GM12878 (cell line): Measurements from ENCODE around the gene INO80E. TPM values are rescaled to one million over a fixed set of nuclear protein-coding genes. Genes with fewer than 3 reads are reported as not detected.

Experiments used
- ATAC-seq: fragments of 200-7000 bp; cut with Tn5 transposase; 3 replicates; pipeline ENCODE4 v1.9.1; 2020; ENCODE audit warnings: mild to moderate bottlenecking, moderate library complexity
- BruUV-seq: library from RNA; stranded (reverse); fragments of 400-500 nt; replicated peaks from 2 replicates; lab custom pipeline; 2021; lab: Mats Ljungman, UMichigan
- CTCF ChIA-PET: fragments of 300-600 bp; sonication (Branson Sonifier 250); formaldehyde crosslinking; extraction: SDS; loops from one replicate; lab custom pipeline; 2021; ENCODE audit warnings: inconsistent platforms; lab: Yijun Ruan, JAX
- POLR2A ChIA-PET: fragments of 350-600 bp; formaldehyde crosslinking; extraction: SDS; loops from one replicate; lab custom pipeline; 2021; ENCODE audit warnings: inconsistent platforms; lab: Charles Lee
- RAD21 ChIA-PET: fragments of 300-600 bp; sonication (Branson Sonifier 250); formaldehyde crosslinking; loops from one replicate; lab custom pipeline; 2023; ENCODE audit warnings: antibody characterized with exemption; ENCODE audit not compliant: unreplicated experiment; lab: Charles Lee
- SMC1A ChIA-PET: fragments of 300-600 bp; sonication (Branson Sonifier 250); formaldehyde crosslinking; loops from one replicate; lab custom pipeline; 2023; ENCODE audit not compliant: unreplicated experiment, uncharacterized antibody; lab: Charles Lee
- DNase-seq: peaks from one replicate; pipeline ENCODE4 v3.0.0-alpha.2; 2011; ENCODE audit warnings: low read depth, low spot score
- FAIRE-seq: peaks from 3 replicates; lab custom pipeline; 2011; peaks lifted over from hg19 to GRCh38; lab: Jason Lieb, UNC
- H2AFZ ChIP-seq: 2 replicates; pipeline ENCODE4 v1.6.0; 2011; ENCODE audit warnings: low read depth, low read length, control low read depth; ENCODE audit not compliant: control insufficient read depth
- H3K27ac ChIP-seq: 2 replicates; pipeline ENCODE4 v1.5.1; 2011; ENCODE audit warnings: control low read depth; ENCODE audit not compliant: control insufficient read depth, insufficient read depth
- H3K27me3 ChIP-seq, 2 experiments: replicated peaks in 1 of 2; 2 replicates each; pipeline versions ENCODE4 v1.6.0 to v1.6.1; 2011; ENCODE audit warnings: low read length in 1 of 2; ENCODE audit not compliant: control insufficient read depth in 2 of 2, insufficient read depth in 2 of 2
- H3K36me3 ChIP-seq, 2 experiments: 2 replicates each; pipeline ENCODE4 v1.5.1; 2011; ENCODE audit warnings: low read length in 1 of 2; ENCODE audit not compliant: control insufficient read depth in 2 of 2, insufficient read depth in 2 of 2
- H3K4me1 ChIP-seq: 2 replicates; pipeline ENCODE4 v1.6.1; 2011; ENCODE audit warnings: mild to moderate bottlenecking, low read length, moderate library complexity, mixed read lengths; ENCODE audit not compliant: control insufficient read depth, insufficient read depth
- H3K4me2 ChIP-seq: 2 replicates; pipeline ENCODE4 v1.6.0; 2011; ENCODE audit warnings: control low read depth; ENCODE audit not compliant: control insufficient read depth, insufficient read depth
- H3K4me3 ChIP-seq: fragments of 200-600 bp; sonication (generic); 2 replicates; pipeline ENCODE4 v1.5.1; 2016
- H3K79me2 ChIP-seq: 2 replicates; pipeline ENCODE4 v1.6.0; 2011; ENCODE audit warnings: low read length; ENCODE audit not compliant: control insufficient read depth, insufficient read depth
- H3K9ac ChIP-seq: 2 replicates; pipeline ENCODE4 v1.8.0; 2011; ENCODE audit warnings: low read length, control low read depth, mixed read lengths; ENCODE audit not compliant: control insufficient read depth, insufficient read depth
- H3K9me3 ChIP-seq: replicated peaks from 3 replicates; pipeline ENCODE4 v1.5.1; 2011; ENCODE audit warnings: mild to moderate bottlenecking, low read length; ENCODE audit not compliant: control insufficient read depth, insufficient read depth
- H4K20me1 ChIP-seq: 2 replicates; pipeline ENCODE4 v1.6.0; 2011; ENCODE audit not compliant: control insufficient read depth, insufficient read depth
- MTA3 ChIP-seq: IDR thresholded peaks from 2 replicates; pipeline ENCODE4 v1.6.1; 2012; ENCODE audit warnings: low read length, inconsistent platforms, borderline replicate concordance
- RCOR1 ChIP-seq: conservative IDR thresholded peaks from 2 replicates; pipeline ENCODE4 v1.6.1; 2012; ENCODE audit warnings: low read depth, low read length, improper control_type of control experiment
- SMC3 ChIP-seq: IDR thresholded peaks from 2 replicates; pipeline ENCODE4 v1.6.1; 2011; ENCODE audit warnings: low read length, improper control_type of control experiment, borderline replicate concordance
- ZSCAN29 ChIP-seq: fragments of 450-650 bp; IDR thresholded peaks from 2 replicates; pipeline ENCODE4 v1.6.1; 2017; ENCODE audit warnings: mild to moderate bottlenecking, moderate library complexity
- WGBS: methylation state at CpG from one replicate; pipeline ENCODE4 v1.1.6; 2016; ENCODE audit warnings: low lambda C conversion rate; ENCODE audit not compliant: insufficient replicate concordance, insufficient coverage; ENCODE audit errors: missing lambda C conversion rate; 5-methylcytosine and 5-hydroxymethylcytosine counted together
- in situ Hi-C: fragments of 300-500 bp; cut with MboI; formaldehyde crosslinking; loops from 9 replicates; pipeline ENCODE4 v1.14.3; 2018; ENCODE audit warnings: mixed read lengths
- intact Hi-C: fragments of 100-400 bp; cut with micrococcal nuclease; formaldehyde crosslinking; loops from one replicate; pipeline ENCODE4 v1.14.2; 2022; ENCODE audit not compliant: unreplicated experiment
- polyA plus RNA-seq, 11 experiments: library from polyadenylated mRNA; depleted of rRNA in 4 of 11; unstranded in 6 of 11; stranded (reverse) in 5 of 11; fragments of >200 nt; fragmentation: Nextera tagmentation in 4 of 11; fragmentation: Illumina TruSeq in 1 of 11; extraction: Ambion mirVana in 4 of 11; extraction: Trizol in 1 of 11; gene quantifications; 1 replicate in 1 of 11; 2 replicates in 10 of 11; pipeline versions ENCODE4 v1.2.1 to v1.2.3, GENCODE V29; 2011 to 2016; ENCODE audit warnings: inconsistent platforms in 2 of 11, missing spikeins in 2 of 11, low read depth in 1 of 11
- total RNA-seq, 4 experiments: library from RNA; depleted of rRNA in 3 of 4; stranded (reverse); fragments of >200 nt in 3 of 4; fragmentation: Illumina TruSeq in 1 of 4; extraction: Trizol in 1 of 4; gene quantifications; 2 replicates each; pipeline versions ENCODE4 v1.2.1 to v1.2.3, GENCODE V29; 2013 to 2021
- TF ChIP-seq, protein P1 (sequence below): fragments of 450-650 bp; IDR thresholded peaks from 2 replicates; pipeline ENCODE4 v1.6.1; 2017; ENCODE audit warnings: antibody characterized with exemption, mild to moderate bottlenecking, moderate library complexity
- TF ChIP-seq, protein P2 (sequence below): fragments of 150-350 bp; IDR thresholded peaks from 2 replicates; pipeline ENCODE4 v1.6.1; 2016; ENCODE audit warnings: low read depth, low read length
- TF ChIP-seq, protein P3 (sequence below): IDR thresholded peaks from 2 replicates; pipeline ENCODE4 v1.6.1; 2011; ENCODE audit warnings: borderline replicate concordance, low read depth, mild to moderate bottlenecking, moderate library complexity, low read length; ENCODE audit not compliant: insufficient read depth, poor library complexity, severe bottlenecking
- TF ChIP-seq, protein P4 (sequence below): fragments of 450-650 bp; IDR thresholded peaks from 2 replicates; pipeline ENCODE4 v1.6.1; 2014; ENCODE audit warnings: mild to moderate bottlenecking

The INO80E gene
- total and polyA plus RNA-seq, 10 of the 15 experiments (the other 5 are each of a cell fraction or from before 2014, with no cell fraction given), result 0.39 to 74.0 (median 33.0) TPM

DNA sequence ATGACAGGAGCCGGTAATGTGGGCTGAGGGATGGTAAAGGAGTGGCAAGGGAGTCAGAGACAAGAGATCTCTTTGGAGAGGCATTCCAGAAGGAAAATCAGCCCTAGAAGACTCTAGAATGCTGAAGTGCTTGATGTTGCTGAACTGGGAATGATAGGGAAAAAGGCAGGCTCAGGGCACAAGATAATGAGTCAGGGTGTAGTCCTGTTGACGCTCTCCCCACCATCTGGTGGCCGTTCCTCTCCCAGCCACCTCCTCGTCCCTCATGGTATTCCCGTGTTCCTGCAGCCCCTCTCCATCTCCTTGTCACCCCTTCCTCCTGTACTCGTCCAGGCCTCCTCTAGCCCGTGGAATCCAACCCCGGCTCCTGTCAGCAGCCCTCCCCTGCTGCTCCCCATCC lies 58.4 kb downstream of the INO80E start:
- Histone ChIP-seq H3K4me1 (peaks cover 3% of the 10 kb centered on the region; the same call in 1 of the 2 replicates), H3K4me3 (no peak overlapping the region), H3K9me3 (no peaks in the 10 kb centered on the region), H3K79me2 (no peaks in the 10 kb centered on the region), H3K9ac (no peak overlapping the region), H2AFZ (no peak overlapping the region), H3K4me2 (no peak overlapping the region), H4K20me1 (no peaks in the 10 kb centered on the region), H3K36me3 (no peaks in the 10 kb centered on the region), H3K27me3 (no peaks in the 10 kb centered on the region), H3K27ac (no peak overlapping the region)
- POLR2A ChIA-PET, result interaction anchor here (0.6 to 2.1 kb wide), 4 partner anchors 9 to 94 kb away, joined by 5 to 9 read pairs (median 6); partner anchors contain the start of genes ALDOA and TBX6
- RAD21 ChIA-PET, result interaction anchor here (1.3 to 2.0 kb wide), 4 partner anchors 11 to 37 kb away, joined by 8 to 12 read pairs (median 8); partner anchors contain the start of genes ALDOA and TBX6
- DNase-seq (no peak), ATAC-seq (no peak), FAIRE-seq (no peak)
- SMC1A ChIA-PET, result interaction anchor here (1.4 kb wide), 1 partner anchor 11 kb away, joined by 4 read pairs; the partner anchor contains the start of gene ALDOA
- CTCF ChIA-PET, result interaction anchor here (0.6 to 4.8 kb wide), 14 partner anchors 11 to 177 kb away, joined by 3 to 51 read pairs (median 4); partner anchors contain the start of genes ALDOA, CORO1A, KCTD13 and SEZ6L2
- WGBS, result 56% methylated on average over 8 of the region's 8 CpGs
- BruUV-seq, result no TSS peak
- intact Hi-C loops (no loop called here), in situ Hi-C loops (no loop called here)
- TF ChIP-seq, protein P1, sequence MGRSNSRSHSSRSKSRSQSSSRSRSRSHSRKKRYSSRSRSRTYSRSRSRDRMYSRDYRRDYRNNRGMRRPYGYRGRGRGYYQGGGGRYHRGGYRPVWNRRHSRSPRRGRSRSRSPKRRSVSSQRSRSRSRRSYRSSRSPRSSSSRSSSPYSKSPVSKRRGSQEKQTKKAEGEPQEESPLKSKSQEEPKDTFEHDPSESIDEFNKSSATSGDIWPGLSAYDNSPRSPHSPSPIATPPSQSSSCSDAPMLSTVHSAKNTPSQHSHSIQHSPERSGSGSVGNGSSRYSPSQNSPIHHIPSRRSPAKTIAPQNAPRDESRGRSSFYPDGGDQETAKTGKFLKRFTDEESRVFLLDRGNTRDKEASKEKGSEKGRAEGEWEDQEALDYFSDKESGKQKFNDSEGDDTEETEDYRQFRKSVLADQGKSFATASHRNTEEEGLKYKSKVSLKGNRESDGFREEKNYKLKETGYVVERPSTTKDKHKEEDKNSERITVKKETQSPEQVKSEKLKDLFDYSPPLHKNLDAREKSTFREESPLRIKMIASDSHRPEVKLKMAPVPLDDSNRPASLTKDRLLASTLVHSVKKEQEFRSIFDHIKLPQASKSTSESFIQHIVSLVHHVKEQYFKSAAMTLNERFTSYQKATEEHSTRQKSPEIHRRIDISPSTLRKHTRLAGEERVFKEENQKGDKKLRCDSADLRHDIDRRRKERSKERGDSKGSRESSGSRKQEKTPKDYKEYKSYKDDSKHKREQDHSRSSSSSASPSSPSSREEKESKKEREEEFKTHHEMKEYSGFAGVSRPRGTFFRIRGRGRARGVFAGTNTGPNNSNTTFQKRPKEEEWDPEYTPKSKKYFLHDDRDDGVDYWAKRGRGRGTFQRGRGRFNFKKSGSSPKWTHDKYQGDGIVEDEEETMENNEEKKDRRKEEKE, result no peak
- TF ChIP-seq, protein P2, sequence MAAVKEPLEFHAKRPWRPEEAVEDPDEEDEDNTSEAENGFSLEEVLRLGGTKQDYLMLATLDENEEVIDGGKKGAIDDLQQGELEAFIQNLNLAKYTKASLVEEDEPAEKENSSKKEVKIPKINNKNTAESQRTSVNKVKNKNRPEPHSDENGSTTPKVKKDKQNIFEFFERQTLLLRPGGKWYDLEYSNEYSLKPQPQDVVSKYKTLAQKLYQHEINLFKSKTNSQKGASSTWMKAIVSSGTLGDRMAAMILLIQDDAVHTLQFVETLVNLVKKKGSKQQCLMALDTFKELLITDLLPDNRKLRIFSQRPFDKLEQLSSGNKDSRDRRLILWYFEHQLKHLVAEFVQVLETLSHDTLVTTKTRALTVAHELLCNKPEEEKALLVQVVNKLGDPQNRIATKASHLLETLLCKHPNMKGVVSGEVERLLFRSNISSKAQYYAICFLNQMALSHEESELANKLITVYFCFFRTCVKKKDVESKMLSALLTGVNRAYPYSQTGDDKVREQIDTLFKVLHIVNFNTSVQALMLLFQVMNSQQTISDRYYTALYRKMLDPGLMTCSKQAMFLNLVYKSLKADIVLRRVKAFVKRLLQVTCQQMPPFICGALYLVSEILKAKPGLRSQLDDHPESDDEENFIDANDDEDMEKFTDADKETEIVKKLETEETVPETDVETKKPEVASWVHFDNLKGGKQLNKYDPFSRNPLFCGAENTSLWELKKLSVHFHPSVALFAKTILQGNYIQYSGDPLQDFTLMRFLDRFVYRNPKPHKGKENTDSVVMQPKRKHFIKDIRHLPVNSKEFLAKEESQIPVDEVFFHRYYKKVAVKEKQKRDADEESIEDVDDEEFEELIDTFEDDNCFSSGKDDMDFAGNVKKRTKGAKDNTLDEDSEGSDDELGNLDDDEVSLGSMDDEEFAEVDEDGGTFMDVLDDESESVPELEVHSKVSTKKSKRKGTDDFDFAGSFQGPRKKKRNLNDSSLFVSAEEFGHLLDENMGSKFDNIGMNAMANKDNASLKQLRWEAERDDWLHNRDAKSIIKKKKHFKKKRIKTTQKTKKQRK, result no peak
- TF ChIP-seq RCOR1 (no peak), ZSCAN29 (no peak), MTA3 (no peak), SMC3 (no peak)
- TF ChIP-seq, protein P3, sequence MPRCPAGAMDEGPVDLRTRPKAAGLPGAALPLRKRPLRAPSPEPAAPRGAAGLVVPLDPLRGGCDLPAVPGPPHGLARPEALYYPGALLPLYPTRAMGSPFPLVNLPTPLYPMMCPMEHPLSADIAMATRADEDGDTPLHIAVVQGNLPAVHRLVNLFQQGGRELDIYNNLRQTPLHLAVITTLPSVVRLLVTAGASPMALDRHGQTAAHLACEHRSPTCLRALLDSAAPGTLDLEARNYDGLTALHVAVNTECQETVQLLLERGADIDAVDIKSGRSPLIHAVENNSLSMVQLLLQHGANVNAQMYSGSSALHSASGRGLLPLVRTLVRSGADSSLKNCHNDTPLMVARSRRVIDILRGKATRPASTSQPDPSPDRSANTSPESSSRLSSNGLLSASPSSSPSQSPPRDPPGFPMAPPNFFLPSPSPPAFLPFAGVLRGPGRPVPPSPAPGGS, result no peak
- TF ChIP-seq, protein P4, sequence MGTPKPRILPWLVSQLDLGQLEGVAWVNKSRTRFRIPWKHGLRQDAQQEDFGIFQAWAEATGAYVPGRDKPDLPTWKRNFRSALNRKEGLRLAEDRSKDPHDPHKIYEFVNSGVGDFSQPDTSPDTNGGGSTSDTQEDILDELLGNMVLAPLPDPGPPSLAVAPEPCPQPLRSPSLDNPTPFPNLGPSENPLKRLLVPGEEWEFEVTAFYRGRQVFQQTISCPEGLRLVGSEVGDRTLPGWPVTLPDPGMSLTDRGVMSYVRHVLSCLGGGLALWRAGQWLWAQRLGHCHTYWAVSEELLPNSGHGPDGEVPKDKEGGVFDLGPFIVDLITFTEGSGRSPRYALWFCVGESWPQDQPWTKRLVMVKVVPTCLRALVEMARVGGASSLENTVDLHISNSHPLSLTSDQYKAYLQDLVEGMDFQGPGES, result no peak
